Activated T-cell treated with anti-CD3 and anti-CD28 coated beads, Interleukin-2, amount 50 U/mL, for 72 hours (primary cell): ENCODE measurements around the gene BRAF. TPM values are rescaled to one million over a fixed set of nuclear protein-coding genes. Genes with fewer than 3 reads are reported as not detected.
"Not testable (repeated sequence)": the region's sequence is repeated elsewhere in the genome, so short reads cannot be mapped to it uniquely, and the experiment has no call there.

Source experiments
- ATAC-seq, 2 donors: fragments of 150-1000 bp; cut with Tn5 transposase; replicated peaks in 1 of 2; 2 replicates each; pipeline ENCODE4 v1.10.0; 2021; ENCODE audit warnings: moderate library complexity in 2 of 2, mild to moderate bottlenecking in 1 of 2
- DNase-seq, 2 donors: peaks; one replicate each; pipeline ENCODE4 v3.0.0; 2021 to 2022; ENCODE audit warnings: mixed read lengths in 1 of 2
- H3K27ac Mint-ChIP-seq: one replicate; pipeline ENCODE4 v1.8.0; 2022; ENCODE audit warnings: mild to moderate bottlenecking, moderate library complexity, mixed read lengths
- H3K27me3 Mint-ChIP-seq: one replicate; pipeline ENCODE4 v1.8.0; 2022; ENCODE audit warnings: low read depth, mixed read lengths
- H3K36me3 Mint-ChIP-seq, 2 donors: one replicate each; pipeline ENCODE4 v1.8.0; 2022; ENCODE audit warnings: mixed read lengths in 2 of 2, mild to moderate bottlenecking in 1 of 2; ENCODE audit not compliant: insufficient read depth in 2 of 2
- H3K4me1 Mint-ChIP-seq: one replicate; pipeline ENCODE4 v1.8.0; 2022; ENCODE audit warnings: low read depth, mixed read lengths
- H3K4me3 Mint-ChIP-seq, 2 donors: one replicate each; pipeline ENCODE4 v1.8.0; 2022; ENCODE audit warnings: mild to moderate bottlenecking in 2 of 2, mixed read lengths in 2 of 2, moderate library complexity in 2 of 2
- H3K9me3 Mint-ChIP-seq, 2 donors: one replicate each; pipeline ENCODE4 v1.8.0; 2022; ENCODE audit warnings: mixed read lengths in 2 of 2
- total RNA-seq, 2 donors: library from RNA; stranded (reverse); gene quantifications; one replicate each; pipeline ENCODE4 v1.2.3, GENCODE V29; 2022

The BRAF gene
- total RNA-seq, 2 donors from 2014 or later = 51.7 to 56.2 TPM

DNA sequence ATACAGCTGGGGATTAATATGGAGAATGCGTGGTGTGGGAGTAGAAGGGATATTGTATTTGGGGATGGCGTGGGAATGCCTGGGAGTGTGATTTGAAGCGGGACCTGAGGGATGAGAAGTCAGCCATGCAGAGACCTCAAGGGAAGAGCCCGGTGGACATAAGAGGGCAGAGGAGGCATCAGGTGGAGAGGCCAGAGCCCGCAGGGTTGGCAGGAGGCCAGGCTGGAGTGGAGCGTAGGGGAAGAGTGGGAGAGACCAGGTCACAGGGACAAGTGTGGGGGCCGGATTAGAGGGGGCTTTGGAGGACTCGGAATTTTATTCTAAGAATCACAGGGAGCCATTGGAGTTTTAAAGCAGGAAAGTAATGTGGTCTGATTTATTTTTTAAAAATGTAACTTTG, 226.3 kb downstream of the BRAF start:
- Mint-ChIP-seq H3K4me1 (peaks cover 37% of the 10 kb centered on the region), H3K9me3 (no peaks in the 10 kb centered on the region), H3K36me3 (peaks cover 0 to 4% of the 10 kb centered on the region in 2 donors), H3K27me3 (no peaks in the 10 kb centered on the region), H3K27ac (peak overlapping the region; percentile 83), H3K4me3 (peak overlapping the region; percentile 86 to 87)
- no peak for DNase-seq
- ATAC-seq = no peak

GRCh38 chr7:140697447-140698143, 227.1 kb downstream of the BRAF start:
- peaks cover 0 to 4% of the 10 kb centered on the region in 2 donors for H3K36me3 Mint-ChIP-seq
- no peak for DNase-seq
- no peaks in the 10 kb centered on the region for H3K27me3 Mint-ChIP-seq
- no peaks in the 10 kb centered on the region for H3K9me3 Mint-ChIP-seq
- H3K27ac Mint-ChIP-seq = peak overlapping the region; percentile 83
- peaks cover 42% of the 10 kb centered on the region for H3K4me1 Mint-ChIP-seq
- peak overlapping the region; percentile 86 to 87 for H3K4me3 Mint-ChIP-seq
- no peak for ATAC-seq

DNA sequence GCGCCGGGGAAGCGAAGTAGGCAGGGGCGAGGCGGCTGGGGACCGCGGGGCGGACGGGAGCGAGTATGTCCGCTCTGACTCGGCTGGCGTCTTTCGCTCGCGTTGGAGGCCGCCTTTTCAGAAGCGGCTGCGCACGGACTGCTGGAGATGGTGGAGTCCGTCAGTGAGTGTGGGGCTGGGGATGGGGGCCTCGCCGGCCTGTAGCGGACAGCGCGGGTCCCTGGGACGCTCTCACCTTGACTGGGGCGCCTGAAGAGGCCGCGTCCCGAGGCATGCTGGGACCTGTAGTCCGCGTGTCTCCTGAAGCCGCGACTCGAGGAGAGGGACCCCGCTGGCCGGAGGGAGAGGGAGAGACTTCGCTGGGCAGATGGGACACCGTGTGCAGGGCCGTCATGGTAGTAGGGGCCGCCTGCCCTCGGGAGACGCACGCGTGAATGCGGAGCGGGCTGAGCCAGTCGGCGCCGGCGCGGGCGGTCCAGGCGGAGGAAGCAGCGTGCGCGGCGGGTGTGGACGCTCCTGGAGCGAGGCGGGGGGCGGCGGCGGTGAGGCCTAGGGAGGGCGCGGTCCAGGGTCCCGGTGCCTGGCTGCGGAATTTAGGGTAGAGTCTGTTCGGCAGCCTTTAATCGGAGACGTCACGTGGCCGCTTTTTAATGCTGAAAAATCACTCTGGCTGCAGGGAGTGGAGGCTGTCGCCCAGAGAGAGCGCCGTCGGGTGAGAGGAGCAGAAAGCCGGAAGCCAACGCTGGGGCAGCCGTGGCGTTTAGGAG, 227.9 kb downstream of the BRAF start, which contains the start of gene NDUFB2:
Gene NDUFB2 (plus strand): TSS at position 29 of the 767 bp plus-strand sequence. CDS start 37 bp downstream, at position 66.
- no peaks in the 10 kb centered on the region for H3K9me3 Mint-ChIP-seq
- DNase-seq (peak; percentile 79 to 93), ATAC-seq (peak; percentile 91)
- H3K36me3 Mint-ChIP-seq = peaks cover 0 to 4% of the 10 kb centered on the region in 2 donors
- peak within 1 kb of the TSS; percentile 83 for H3K27ac Mint-ChIP-seq
- H3K27me3 Mint-ChIP-seq = no peaks in the 10 kb centered on the region
- peaks cover 47% of the 10 kb centered on the region for H3K4me1 Mint-ChIP-seq
- peak within 1 kb of the TSS; percentile 86 to 87 for H3K4me3 Mint-ChIP-seq

- peaks cover 0 to 4% of the 10 kb centered on the region in 2 donors for H3K36me3 Mint-ChIP-seq
- ATAC-seq = no peak
These were observed 228.6 kb downstream of the BRAF start for GRCh38 chr7:140696024-140696679.

DNA sequence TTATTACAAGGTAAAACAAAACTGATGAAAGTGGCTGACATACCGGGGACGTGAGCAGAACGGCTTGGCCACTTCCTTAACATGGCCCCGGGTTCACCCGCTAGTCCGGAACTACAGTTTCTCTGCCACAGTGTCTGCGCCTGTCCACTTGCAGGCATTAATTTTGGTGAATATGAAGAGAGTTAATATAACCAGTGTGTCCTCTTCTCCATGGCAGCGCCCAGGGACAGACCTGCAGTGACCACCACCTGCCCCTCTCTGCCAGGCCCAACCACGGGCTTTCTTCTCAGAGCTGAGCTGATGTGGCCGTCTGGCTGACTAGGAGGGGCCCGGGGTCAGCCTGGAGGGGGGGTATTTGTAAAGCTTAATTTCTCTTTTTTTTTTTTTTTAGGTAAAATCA, 229.3 kb downstream of the BRAF start:
- H3K9me3 Mint-ChIP-seq = no peaks in the 10 kb centered on the region
- H3K27me3 Mint-ChIP-seq = no peaks in the 10 kb centered on the region
- no peak for ATAC-seq
- H3K4me3 Mint-ChIP-seq = no peak overlapping the region
- H3K27ac Mint-ChIP-seq = no peak overlapping the region
- peaks cover 2 to 4% of the 10 kb centered on the region in 2 donors for H3K36me3 Mint-ChIP-seq
- DNase-seq = no peak
- H3K4me1 Mint-ChIP-seq = peaks cover 47% of the 10 kb centered on the region

More at GRCh38 chr7:140696024-140696679, 228.6 kb downstream of the BRAF start:
- peak in 1 of 2 donors; percentile 94 for DNase-seq
- no peaks in the 10 kb centered on the region for H3K9me3 Mint-ChIP-seq
- H3K27me3 Mint-ChIP-seq = no peaks in the 10 kb centered on the region
- peak overlapping the region; percentile 86 to 87 for H3K4me3 Mint-ChIP-seq
- H3K27ac Mint-ChIP-seq = peak overlapping the region; percentile 83
- peaks cover 47% of the 10 kb centered on the region for H3K4me1 Mint-ChIP-seq

DNA sequence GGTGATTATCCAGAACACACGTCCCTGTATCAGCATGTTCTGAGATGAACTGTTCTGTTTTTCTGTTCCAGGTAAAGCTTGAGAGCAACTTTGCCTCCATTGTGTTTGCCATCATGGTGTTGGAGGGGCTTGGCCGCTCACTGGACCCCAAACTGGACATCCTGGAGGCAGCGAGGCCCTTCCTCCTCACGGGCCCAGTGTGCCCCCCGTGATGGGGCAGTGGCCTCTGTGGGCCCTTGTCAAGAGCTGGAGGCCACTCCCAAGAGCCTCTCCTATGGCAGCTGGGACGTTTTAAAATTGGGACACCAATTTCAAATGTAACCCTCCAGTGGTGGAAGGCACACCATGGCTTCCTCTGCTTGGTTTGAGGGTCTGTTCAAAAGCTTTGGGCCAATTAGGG, 230.1 kb downstream of the BRAF start:
- Mint-ChIP-seq H3K9me3 (no peaks in the 10 kb centered on the region), H3K27ac (no peak overlapping the region), H3K36me3 (peaks cover 2 to 4% of the 10 kb centered on the region in 2 donors), H3K4me1 (peaks cover 41% of the 10 kb centered on the region), H3K4me3 (no peak overlapping the region), H3K27me3 (no peaks in the 10 kb centered on the region)
- no peak for ATAC-seq
- DNase-seq = no peak

GRCh38 chr7:140693849-140694248, 230.9 kb downstream of the BRAF start:
- H3K27ac Mint-ChIP-seq, DNase-seq, H3K4me3 Mint-ChIP-seq, H3K9me3 Mint-ChIP-seq, ATAC-seq, H3K27me3 Mint-ChIP-seq, H3K36me3 Mint-ChIP-seq: not testable (repeated sequence)
- H3K4me1 Mint-ChIP-seq = peaks cover 36% of the 10 kb centered on the region

GRCh38 chr7:140691376-140692045, 233.2 kb downstream of the BRAF start:
- ATAC-seq (no peak), DNase-seq (no peak)
- H3K9me3 Mint-ChIP-seq = no peaks in the 10 kb centered on the region
- peaks cover 1 to 2% of the 10 kb centered on the region in 2 donors for H3K36me3 Mint-ChIP-seq
- H3K27me3 Mint-ChIP-seq = no peaks in the 10 kb centered on the region
- peaks cover 26% of the 10 kb centered on the region for H3K4me1 Mint-ChIP-seq
- H3K4me3 Mint-ChIP-seq = no peak overlapping the region
- H3K27ac Mint-ChIP-seq = no peak overlapping the region

GRCh38 chr7:140689199-140690152, 235.3 kb downstream of the BRAF start:
- ATAC-seq (no peak), DNase-seq (no peak)
- Mint-ChIP-seq H3K27ac (no peak overlapping the region), H3K4me3 (no peak overlapping the region), H3K27me3 (no peaks in the 10 kb centered on the region), H3K36me3 (peaks cover 0 to 3% of the 10 kb centered on the region in 2 donors), H3K4me1 (peaks cover 17% of the 10 kb centered on the region), H3K9me3 (no peaks in the 10 kb centered on the region)

DNA sequence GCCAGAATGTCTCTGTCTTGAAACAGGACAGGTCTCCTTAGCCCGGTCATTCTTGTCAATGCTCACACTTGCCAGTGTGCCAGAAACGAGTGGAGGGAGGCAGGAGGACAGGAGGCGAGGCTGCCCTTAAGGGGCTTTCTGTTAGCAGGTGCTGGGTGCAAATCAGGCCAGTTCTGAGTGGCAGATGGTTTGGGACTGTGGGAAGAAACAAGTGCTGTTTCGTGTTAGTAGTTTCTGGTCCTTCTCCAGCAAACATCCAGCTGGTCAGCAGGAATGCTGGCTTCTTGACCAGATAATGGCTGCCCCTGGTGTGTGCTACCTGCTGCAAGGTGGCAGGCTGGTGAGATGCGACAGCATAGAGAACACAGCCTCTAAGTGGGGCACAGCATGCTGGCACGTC, 236.4 kb downstream of the BRAF start:
- peaks cover 0 to 3% of the 10 kb centered on the region in 2 donors for H3K36me3 Mint-ChIP-seq
- no peak for DNase-seq
- H3K9me3 Mint-ChIP-seq = no peaks in the 10 kb centered on the region
- H3K27me3 Mint-ChIP-seq = no peaks in the 10 kb centered on the region
- no peak for ATAC-seq
- no peak overlapping the region for H3K27ac Mint-ChIP-seq
- H3K4me1 Mint-ChIP-seq = peaks cover 13% of the 10 kb centered on the region
- H3K4me3 Mint-ChIP-seq = no peak overlapping the region

GRCh38 chr7:140686921-140687320, 237.8 kb downstream of the BRAF start:
- H3K27me3 Mint-ChIP-seq = no peaks in the 10 kb centered on the region
- DNase-seq = no peak
- H3K9me3 Mint-ChIP-seq = no peaks in the 10 kb centered on the region
- ATAC-seq = no peak
- no peak overlapping the region for H3K4me3 Mint-ChIP-seq
- peaks cover 1 to 7% of the 10 kb centered on the region in 2 donors for H3K36me3 Mint-ChIP-seq
- H3K27ac Mint-ChIP-seq = no peak overlapping the region
- H3K4me1 Mint-ChIP-seq = no peaks in the 10 kb centered on the region
